T-helper 9 cell (primary cell): ENCODE data around the gene SMTNL2.
A peak's percentile ranks its signal among the peaks of the same experiment; 100 is the strongest.
"Not testable (repeated sequence)": the region's sequence is repeated elsewhere in the genome, so short reads cannot be mapped to it uniquely, and the experiment has no call there.

Experiments used
- DNase-seq: peaks from one replicate; pipeline ENCODE4 v3.0.0-alpha.2; 2020

Gene SMTNL2

DNA sequence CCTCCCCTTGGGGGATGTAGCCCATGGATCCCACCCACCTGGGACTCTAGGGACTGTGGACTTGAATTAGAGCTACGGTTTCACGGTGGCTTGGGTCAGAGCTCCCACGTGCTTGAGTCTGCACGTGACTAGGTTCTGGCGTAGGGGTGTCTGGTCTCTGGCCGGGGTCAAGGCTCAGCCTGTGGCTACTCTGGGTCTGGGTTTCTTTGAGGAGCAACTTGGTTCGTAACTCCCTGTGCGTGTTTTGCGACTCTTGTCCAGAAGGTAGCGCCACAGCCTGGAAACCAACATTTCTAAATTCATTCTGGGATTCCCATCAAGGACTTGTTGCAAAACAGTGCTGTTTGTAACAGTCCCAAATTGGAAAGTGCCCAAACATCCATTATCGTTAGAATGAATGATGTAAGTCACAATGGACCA lies 23.5 kb upstream of the SMTNL2 start:
- no peak for DNase-seq

DNA sequence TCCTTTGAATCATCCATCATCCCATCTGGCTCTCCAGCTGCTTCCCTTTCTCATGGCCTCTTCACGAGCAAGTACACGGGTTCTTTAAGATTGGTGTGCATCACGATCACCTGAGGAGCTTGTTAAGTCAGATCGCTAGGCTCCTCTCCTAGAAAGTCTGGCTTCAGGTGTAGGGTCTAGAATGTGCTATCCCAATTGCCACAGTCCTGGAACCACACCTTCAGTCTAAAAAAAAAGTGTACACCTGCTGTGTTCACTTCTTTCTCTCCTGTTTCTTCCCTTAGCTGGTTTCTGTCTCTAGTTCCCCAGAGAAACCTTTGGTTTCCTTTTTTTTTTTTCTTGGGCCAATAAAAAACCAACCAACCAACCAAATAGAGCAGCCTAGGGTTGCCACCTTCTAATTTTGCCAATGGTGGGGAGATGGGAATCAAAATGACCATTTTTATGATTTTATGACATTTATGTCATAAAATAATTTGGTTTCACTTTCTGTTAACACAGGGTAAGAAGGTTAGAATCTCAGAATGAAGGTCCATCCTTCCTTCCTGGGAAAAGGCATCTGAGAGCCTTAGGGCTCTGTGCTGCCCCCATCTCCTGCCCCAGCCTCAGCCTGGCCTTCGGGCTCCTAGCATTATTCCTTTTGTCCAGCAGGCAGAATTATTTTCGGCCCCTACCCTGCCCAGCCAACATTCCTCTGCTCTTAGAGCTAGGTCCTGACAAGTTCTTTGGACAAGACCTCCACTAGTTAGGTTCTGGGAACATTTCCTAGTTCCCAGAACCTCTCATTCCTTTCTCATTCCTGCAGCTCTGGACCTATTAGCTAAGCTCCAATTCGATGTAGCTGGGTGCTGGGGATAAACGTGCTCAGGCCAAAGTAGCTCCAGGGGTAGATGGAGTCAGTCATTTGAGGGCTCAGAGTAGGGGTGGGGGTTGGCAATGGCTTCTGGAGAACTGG lies 22.0 kb upstream of the SMTNL2 start:
- DNase-seq = no peak

DNA sequence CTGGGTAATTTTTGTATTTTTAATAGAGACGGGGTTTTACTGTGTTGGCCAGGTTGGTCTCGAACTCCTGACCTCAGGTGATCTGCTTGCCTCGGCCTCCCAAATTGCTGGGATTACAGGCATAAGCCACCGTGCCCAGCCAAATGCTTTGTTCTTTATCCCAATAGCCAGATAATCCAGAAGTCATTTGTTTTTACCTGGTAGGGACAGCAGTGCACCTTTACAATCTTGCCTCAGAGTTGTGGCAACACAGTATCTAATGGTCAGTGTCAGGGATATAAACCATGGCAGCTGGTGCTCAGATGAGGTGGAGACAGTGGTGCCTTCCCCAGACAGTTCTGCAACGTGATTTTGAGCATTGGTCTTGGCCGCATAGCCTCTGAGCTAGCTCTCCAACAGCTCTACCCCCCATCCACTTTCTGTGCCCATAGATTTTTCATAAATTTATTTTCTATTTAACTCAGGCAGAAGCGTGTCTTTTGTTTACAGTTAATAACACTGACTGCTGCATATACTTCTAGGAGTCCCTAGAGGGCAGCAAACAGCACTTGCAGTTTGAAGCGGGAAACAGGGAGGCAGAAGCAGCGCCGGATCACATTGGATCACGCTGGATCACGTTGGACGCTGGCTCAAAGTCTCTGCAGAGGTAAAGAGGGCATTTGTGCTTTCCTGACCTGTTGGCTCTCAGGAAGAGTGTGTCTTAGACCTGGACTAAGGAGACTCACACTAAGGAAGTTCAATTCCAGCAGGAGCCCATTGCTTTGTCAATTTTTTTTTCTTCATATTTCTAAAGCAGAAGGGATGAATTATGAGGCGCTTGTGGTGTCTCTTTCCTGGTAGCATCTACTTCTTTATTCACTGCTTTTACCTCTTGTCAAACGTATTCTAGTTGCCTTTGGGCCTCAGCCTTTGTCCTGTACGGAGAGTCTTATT lies 18.9 kb upstream of the SMTNL2 start:
- peak; percentile 26 for DNase-seq

GRCh38 chr17:4566785-4567184 lies 17.5 kb upstream of the SMTNL2 start:
- DNase-seq = no peak

DNA sequence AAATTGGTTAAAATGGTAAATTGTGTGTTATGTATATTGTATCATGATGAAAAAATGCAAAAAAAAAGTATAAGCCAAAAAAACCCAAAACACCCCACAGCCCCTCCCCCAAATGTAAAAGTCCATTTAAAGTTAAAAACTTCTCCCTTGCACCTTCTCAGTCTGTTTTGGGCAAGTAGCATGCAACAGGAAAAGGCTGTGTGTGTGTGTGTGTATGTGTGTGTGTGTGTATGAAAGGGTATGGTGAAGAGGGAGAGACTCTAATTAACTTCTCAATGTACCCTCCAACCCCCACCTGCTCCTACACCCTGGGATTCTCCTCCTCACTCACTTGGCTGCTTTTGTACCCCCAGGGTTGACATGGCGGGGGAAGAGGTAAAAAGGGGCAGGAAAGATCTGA lies 14.7 kb upstream of the SMTNL2 start:
- no peak for DNase-seq

GRCh38 chr17:4572131-4572530 lies 12.2 kb upstream of the SMTNL2 start:
- DNase-seq = no peak

DNA sequence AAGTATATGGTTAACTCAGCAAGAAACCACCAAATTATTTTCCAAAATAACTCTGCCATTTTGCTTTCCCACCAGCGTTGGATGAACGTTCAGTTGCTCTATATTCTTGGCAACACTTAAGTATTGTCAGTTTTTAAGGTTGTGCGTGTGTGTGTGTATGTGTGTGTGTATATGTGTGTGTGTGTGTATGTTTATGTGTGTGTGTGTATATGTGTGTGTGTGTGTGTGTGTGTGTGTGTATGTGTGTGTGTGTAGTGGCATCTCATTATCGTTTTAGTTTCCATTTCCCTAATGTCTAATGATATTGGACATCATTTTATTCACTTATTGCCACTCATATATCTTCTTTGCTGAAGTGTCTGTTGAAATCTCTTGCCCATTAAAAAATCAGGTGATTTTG lies 11.2 kb upstream of the SMTNL2 start:
- DNase-seq = no peak

GRCh38 chr17:4573669-4574068 lies 10.7 kb upstream of the SMTNL2 start:
- peak; percentile 19 for DNase-seq

DNA sequence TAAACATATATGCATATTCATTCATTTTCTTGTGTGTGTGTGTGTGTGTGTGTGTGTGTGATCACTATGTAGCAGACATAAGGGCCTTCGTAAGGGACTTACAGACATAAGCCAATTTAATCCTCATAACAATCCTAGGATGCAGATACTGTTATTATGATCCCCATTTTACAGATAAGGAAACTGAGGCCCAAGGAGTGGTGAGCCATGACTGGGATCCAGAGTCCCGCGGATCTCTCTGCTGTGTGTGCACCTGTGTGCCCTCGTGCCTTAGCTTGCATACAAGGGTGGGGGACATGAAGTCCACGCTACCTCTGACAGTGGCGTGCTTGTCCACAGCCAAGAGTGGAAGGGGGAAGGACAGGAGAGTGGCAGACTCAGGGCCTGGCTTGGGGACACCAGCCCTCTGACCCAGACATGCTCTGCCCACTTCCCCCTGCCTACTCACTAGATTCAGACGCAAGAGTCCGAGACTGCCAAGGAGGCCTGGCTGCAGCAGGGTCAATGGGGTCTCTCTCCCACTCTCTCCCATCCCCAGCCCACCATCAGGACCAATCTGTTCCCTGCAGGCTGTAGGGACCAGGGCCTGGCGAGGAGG lies 9.8 kb upstream of the SMTNL2 start:
- DNase-seq = no peak

- no peak for DNase-seq
These were observed 8.2 kb upstream of the SMTNL2 start for GRCh38 chr17:4576161-4576558.

DNA sequence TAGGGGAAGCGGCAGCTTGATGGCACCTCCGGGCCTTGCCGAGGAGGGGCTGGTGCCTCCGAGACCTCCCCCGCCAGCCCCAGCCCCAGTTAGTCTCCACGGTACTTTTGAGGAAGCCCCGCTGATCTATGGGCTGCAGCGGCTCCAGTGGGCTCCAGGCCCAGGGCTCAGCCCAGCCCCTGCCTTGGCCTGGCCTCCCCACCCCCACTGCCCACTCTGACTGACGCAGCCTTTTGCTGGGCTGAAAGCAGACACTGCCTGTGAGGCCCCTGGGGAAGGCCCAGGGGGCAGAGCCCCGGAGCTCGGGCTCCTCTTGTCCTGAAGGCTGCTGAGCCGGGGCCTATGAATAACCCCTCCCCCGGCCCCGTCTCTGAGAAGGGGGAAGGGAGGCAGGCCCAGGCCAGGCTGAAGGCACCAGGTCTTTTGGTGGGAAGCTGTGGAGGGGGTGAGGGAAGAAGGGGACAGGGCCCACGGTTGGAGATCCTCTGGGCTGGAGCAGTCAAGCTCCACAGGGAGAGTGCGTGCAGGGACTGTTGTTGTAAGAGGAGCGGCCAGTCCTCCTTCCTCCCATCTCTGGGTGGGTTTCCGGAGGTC lies 7.5 kb upstream of the SMTNL2 start:
- DNase-seq = no peak

DNA sequence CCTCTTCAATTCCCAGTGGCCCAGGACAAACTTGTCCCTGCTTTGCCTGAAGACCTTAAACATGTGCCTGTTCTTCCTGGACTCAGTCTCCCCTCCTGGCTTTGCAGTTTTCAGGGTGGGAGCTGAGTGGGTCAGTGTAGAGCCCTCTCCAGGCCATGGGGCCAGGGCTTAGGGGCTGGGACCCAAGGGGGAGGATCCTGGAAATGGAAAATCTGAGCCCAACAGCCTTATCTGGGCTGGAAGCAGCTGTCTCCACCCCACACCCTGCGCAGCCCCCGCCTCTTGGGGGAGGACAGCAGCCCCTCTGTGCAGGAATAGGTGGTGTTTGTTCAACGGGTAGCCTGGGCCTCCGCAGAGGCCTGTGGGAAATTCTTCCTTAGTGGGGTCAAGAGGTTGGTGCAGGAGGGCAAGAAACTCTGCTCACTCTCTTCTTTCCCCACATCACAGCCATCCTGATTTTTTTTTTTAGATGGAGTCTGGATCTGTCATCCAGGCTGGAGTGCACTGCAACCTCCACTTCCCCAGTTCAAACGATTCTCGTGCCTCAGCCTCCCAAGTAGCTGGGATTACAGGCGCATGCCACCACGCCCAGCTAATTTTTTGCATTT lies 6.8 kb upstream of the SMTNL2 start:
- no peak for DNase-seq

DNA sequence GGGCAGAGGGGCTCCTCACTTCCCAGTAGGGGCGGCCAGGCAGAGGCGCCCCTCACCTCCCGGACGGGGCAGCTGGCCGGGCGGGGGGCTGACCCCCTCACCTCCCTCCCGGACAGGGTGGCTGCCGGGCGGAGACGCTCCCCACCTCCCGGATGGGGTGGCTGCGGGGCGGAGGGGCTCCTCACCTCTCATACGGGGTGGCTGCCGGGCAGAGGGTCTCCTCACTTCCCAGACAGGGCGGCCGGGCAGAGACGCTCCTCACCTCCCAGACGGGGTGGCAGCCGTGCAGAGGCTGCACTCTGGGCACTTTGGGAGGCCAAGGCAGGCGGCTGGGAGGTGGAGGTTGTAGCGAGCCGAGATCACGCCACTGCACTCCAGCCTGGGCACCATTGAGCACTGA lies 6.0 kb upstream of the SMTNL2 start:
- DNase-seq = not testable (repeated sequence)

- DNase-seq = no peak
These were observed 4.7 kb upstream of the SMTNL2 start for GRCh38 chr17:4579678-4580077.

GRCh38 chr17:4580291-4580690 lies 4.0 kb upstream of the SMTNL2 start:
- DNase-seq = no peak

- no peak for DNase-seq
These were observed 2.2 kb upstream of the SMTNL2 start for GRCh38 chr17:4582101-4582501.

GRCh38 chr17:4582691-4583090 lies 1.6 kb upstream of the SMTNL2 start:
- DNase-seq = no peak

GRCh38 chr17:4583206-4583605 lies 1.1 kb upstream of the SMTNL2 start:
- DNase-seq = no peak

DNA sequence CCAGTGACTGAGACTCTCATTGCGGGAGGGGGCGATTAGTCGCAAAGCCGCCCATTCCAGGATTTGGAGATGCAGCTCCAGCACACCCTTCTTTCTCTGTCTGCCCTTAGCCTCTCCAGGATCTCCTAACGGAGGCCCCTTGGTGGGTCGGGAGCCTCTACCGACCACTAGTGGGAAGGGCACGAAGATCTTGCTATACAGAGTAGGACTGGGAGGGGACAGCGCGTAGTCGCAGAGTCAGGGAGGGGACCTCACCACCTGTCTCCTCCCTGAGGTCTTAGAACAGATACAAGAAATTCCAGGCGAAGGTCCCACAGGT lies 588 bp upstream of the SMTNL2 start:
- no peak for DNase-seq

GRCh38 chr17:4584917-4585637 lies 748 bp downstream of the SMTNL2 start:
- no peak for DNase-seq

DNA sequence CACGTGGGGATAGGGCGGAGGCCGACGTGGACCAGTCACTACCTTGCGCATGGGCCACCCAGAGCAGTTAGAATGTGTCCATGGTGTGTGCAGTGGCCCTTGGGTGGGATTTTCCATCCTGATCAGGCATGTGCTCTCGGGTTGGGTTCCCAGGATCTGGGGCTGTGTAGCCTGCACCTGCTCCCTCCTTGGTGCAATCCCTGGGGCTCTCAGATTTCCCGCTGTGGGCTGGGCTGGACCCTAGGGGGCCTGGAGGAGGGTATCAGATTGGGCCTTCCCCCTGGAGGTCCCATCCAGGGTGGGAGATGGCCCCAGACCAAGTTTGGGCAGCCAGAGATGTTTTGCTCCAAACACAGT lies 1.3 kb downstream of the SMTNL2 start:
- no peak for DNase-seq

DNA sequence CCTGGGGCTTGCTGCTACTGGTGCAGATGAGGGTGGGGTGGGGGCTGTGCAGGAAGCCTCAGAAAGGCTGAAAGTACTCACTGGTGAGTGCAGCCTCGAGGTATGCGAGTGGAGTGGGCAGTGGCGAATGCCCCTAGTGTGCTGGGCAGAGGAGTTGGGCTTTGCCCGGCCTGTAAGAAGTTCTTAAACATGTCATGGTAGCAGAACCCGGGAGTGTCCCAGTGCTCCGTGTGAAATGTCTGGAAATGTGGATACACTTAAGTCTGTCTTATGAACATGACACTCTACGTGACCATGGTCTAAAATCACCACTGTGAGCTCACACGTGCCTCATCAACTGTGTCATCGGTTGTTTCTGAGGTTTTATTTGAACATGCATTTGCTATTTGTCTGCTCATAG lies 1.7 kb downstream of the SMTNL2 start:
- DNase-seq = no peak
